ENCODE measurements around the gene S100A13. TPM values are rescaled to one million over a fixed set of nuclear protein-coding genes. Genes with fewer than 3 reads are reported as not detected.

Gene S100A13
- total RNA-seq, 1 donor from 2014 or later = 89.7 TPM

- Histone ChIP-seq H3K4me3 (no peak overlapping the region), H3K9me3 (no peaks in the 10 kb centered on the region), H3K27ac (peak overlapping the region; percentile 87 to 94), H3K36me3 (peaks cover 0 to 4% of the 10 kb centered on the region in 2 donors), H3K4me1 (peaks cover 3 to 34% of the 10 kb centered on the region in 2 donors), H3K27me3 (no peaks in the 10 kb centered on the region)
- no peak for TF ChIP-seq CTCF (IDR thresholded peaks at IDR 0.05)
- intact Hi-C loops (cut with DNase I) = loop anchor here (5.0 kb wide), 1 partner anchor 122 kb away; no protein-coding TSS in a partner anchor
- DNase-seq (ENCODE audit: low spot score in 2 of 2) = no peak
Measured at GRCh38 chr1:153629343-153629665, 2.0 kb upstream of the S100A13 start.

GRCh38 chr1:153628638-153629342 lies 1.5 kb upstream of the S100A13 start:
- Histone ChIP-seq H3K9me3 (no peaks in the 10 kb centered on the region), H3K4me1 (peaks cover 3 to 34% of the 10 kb centered on the region in 2 donors), H3K4me3 (no peak overlapping the region), H3K27me3 (no peaks in the 10 kb centered on the region), H3K27ac (peak overlapping the region; percentile 87 to 94), H3K36me3 (peaks cover 0 to 4% of the 10 kb centered on the region in 2 donors)
- peak in 1 of 2 donors; percentile 52 for DNase-seq (ENCODE audit: low spot score in 2 of 2)
- TF ChIP-seq CTCF (IDR thresholded peaks at IDR 0.05) = no peak
- intact Hi-C loops (cut with DNase I) = loop anchor here (5.0 kb wide), 1 partner anchor 121 kb away; no protein-coding TSS in a partner anchor

- TF ChIP-seq CTCF (IDR thresholded peaks at IDR 0.05) = peak in 2 of 3 experiments; percentile 0 to 3
- DNase-seq (ENCODE audit: low spot score in 2 of 2) = no peak
- H3K4me3 ChIP-seq = peak within 1 kb of the TSS; percentile 66 to 69
- peaks cover 3 to 34% of the 10 kb centered on the region in 2 donors for H3K4me1 ChIP-seq
- no peaks in the 10 kb centered on the region for H3K27me3 ChIP-seq
- H3K27ac ChIP-seq = peak within 1 kb of the TSS; percentile 87 to 94
- peaks cover 0 to 4% of the 10 kb centered on the region in 2 donors for H3K36me3 ChIP-seq
- intact Hi-C loops (cut with DNase I) = loop anchor here (2.0 to 5.0 kb wide), 2 partner anchors 15 to 121 kb away; partner anchors contain the start of gene S100A16
- no peaks in the 10 kb centered on the region for H3K9me3 ChIP-seq
Measured at GRCh38 chr1:153627715-153628626, 666 bp upstream of the S100A13 start, which contains the start of gene S100A1. Gene S100A1 (plus strand): TSS chr1:153628434. CDS start chr1:153630522, 2,088 bp downstream.

GRCh38 chr1:153626477-153626903 lies 815 bp downstream of the S100A13 start:
- H3K9me3 ChIP-seq = no peaks in the 10 kb centered on the region
- peaks cover 3 to 34% of the 10 kb centered on the region in 2 donors for H3K4me1 ChIP-seq
- H3K27ac ChIP-seq = peak overlapping the region; percentile 87 to 94
- peaks cover 0 to 4% of the 10 kb centered on the region in 2 donors for H3K36me3 ChIP-seq
- H3K4me3 ChIP-seq = peak overlapping the region; percentile 66 to 69
- no peaks in the 10 kb centered on the region for H3K27me3 ChIP-seq
- intact Hi-C loops (cut with DNase I) = loop anchor here (2.0 to 5.0 kb wide), 2 partner anchors 14 to 119 kb away; partner anchors contain the start of gene S100A16
- DNase-seq (ENCODE audit: low spot score in 2 of 2) = no peak
- TF ChIP-seq CTCF (IDR thresholded peaks at IDR 0.05) = no peak

- TF ChIP-seq CTCF (IDR thresholded peaks at IDR 0.05) = no peak
- H3K4me3 ChIP-seq = no peak overlapping the region
- peaks cover 3 to 29% of the 10 kb centered on the region in 2 donors for H3K4me1 ChIP-seq
- intact Hi-C loops (cut with DNase I) = loop anchor here (5.0 kb wide), 1 partner anchor 118 kb away; no protein-coding TSS in a partner anchor
- H3K27me3 ChIP-seq = no peaks in the 10 kb centered on the region
- no peak for DNase-seq (ENCODE audit: low spot score in 2 of 2)
- peaks cover 0 to 5% of the 10 kb centered on the region in 2 donors for H3K36me3 ChIP-seq
- no peaks in the 10 kb centered on the region for H3K9me3 ChIP-seq
- H3K27ac ChIP-seq = no peak overlapping the region
Measured at GRCh38 chr1:153624965-153625611, 2.2 kb downstream of the S100A13 start.

Data from ascending aorta (tissue), 2 donors.